NCI-H446 (cell line): ENCODE data around the gene SRCIN1.
A peak's percentile ranks its signal among the peaks of the same experiment; 100 is the strongest.
"Not testable (repeated sequence)": the region's sequence is repeated elsewhere in the genome, so short reads cannot be mapped to it uniquely, and the experiment has no call there.

Experiments
- DNase-seq, 2 experiments: peaks; one replicate each; lab custom pipeline; 2025; lab: John Stamatoyannopoulos, UW

Gene SRCIN1

GRCh38 chr17:38605841-38606645, at the start of gene SRCIN1:
Gene SRCIN1 (minus strand): TSS chr17:38605952. CDS start chr17:38605705, 247 bp downstream.
- DNase-seq, result peak in 1 of 2 experiments; percentile 81

GRCh38 chr17:38654411-38655398, 49.0 kb upstream of the SRCIN1 start:
- no peak for DNase-seq

GRCh38 chr17:38653679-38654078, 47.9 kb upstream of the SRCIN1 start:
- no peak for DNase-seq

- DNase-seq, result no peak
Observed at GRCh38 chr17:38653230-38653629, 47.5 kb upstream of the SRCIN1 start.

GRCh38 chr17:38650653-38651173, 45.0 kb upstream of the SRCIN1 start:
- DNase-seq, result not testable (repeated sequence)

- no peak for DNase-seq
Observed at GRCh38 chr17:38637951-38638350, 32.2 kb upstream of the SRCIN1 start.

- DNase-seq, result no peak
Observed at GRCh38 chr17:38636054-38636453, 30.3 kb upstream of the SRCIN1 start.

- no peak for DNase-seq
Observed at GRCh38 chr17:38632334-38632733, 26.6 kb upstream of the SRCIN1 start.

- DNase-seq, result peak in 1 of 2 experiments; percentile 48
Observed at GRCh38 chr17:38628441-38628840, 22.7 kb upstream of the SRCIN1 start.

GRCh38 chr17:38627957-38628356, 22.2 kb upstream of the SRCIN1 start:
- no peak for DNase-seq

- not testable (repeated sequence) for DNase-seq
Observed at GRCh38 chr17:38626606-38627226, 21.0 kb upstream of the SRCIN1 start.

- DNase-seq, result no peak
Observed at GRCh38 chr17:38625482-38625881, 19.7 kb upstream of the SRCIN1 start.

- DNase-seq, result not testable (repeated sequence)
Observed at GRCh38 chr17:38624782-38625355, 19.1 kb upstream of the SRCIN1 start.

- no peak for DNase-seq
Observed at GRCh38 chr17:38621538-38621937, 15.8 kb upstream of the SRCIN1 start.

GRCh38 chr17:38620551-38621277, 15.0 kb upstream of the SRCIN1 start:
- DNase-seq, result no peak

- DNase-seq, result no peak
Observed at GRCh38 chr17:38619937-38620550, 14.3 kb upstream of the SRCIN1 start.

GRCh38 chr17:38619451-38619795, 13.7 kb upstream of the SRCIN1 start:
- DNase-seq, result no peak

GRCh38 chr17:38617967-38618760, 12.4 kb upstream of the SRCIN1 start:
- no peak for DNase-seq

GRCh38 chr17:38617074-38617860, 11.5 kb upstream of the SRCIN1 start:
- DNase-seq, result no peak
